Activated T-helper 17 cell treated with anti-CD3 and anti-CD28 coated beads, Interleukin-2, amount 50 U/mL, for 72 hours (primary cell): ENCODE measurements around the gene SDE2. TPM values are rescaled to one million over a fixed set of nuclear protein-coding genes. Genes with fewer than 3 reads are reported as not detected.
"Not testable (repeated sequence)": the region's sequence is repeated elsewhere in the genome, so short reads cannot be mapped to it uniquely, and the experiment has no call there.

ENCODE experiments used
- ATAC-seq: fragments of 150-1000 bp; cut with Tn5 transposase; replicated peaks from 2 replicates; pipeline ENCODE4 v1.10.0; 2021; ENCODE audit warnings: mild to moderate bottlenecking, moderate library complexity
- H3K27ac Mint-ChIP-seq: one replicate; pipeline ENCODE4 v1.8.0; 2022; ENCODE audit warnings: mixed read lengths
- H3K27me3 Mint-ChIP-seq: one replicate; pipeline ENCODE4 v1.8.0; 2022; ENCODE audit warnings: mixed read lengths
- H3K36me3 Mint-ChIP-seq: one replicate; pipeline ENCODE4 v1.8.0; 2022; ENCODE audit warnings: low read depth, mild to moderate bottlenecking, mixed read lengths
- H3K4me1 Mint-ChIP-seq: one replicate; pipeline ENCODE4 v1.8.0; 2022; ENCODE audit warnings: mixed read lengths
- H3K4me3 Mint-ChIP-seq: one replicate; pipeline ENCODE4 v1.8.0; 2022; ENCODE audit warnings: mild to moderate bottlenecking, mixed read lengths
- H3K9me3 Mint-ChIP-seq: one replicate; pipeline ENCODE4 v1.8.0; 2022; ENCODE audit warnings: mixed read lengths
- total RNA-seq, 2 donors: library from RNA; stranded (reverse); gene quantifications; one replicate each; pipeline ENCODE4 v1.2.3, GENCODE V29; 2022

The SDE2 gene
- total RNA-seq, 2 donors from 2014 or later, result 16.1 to 18.0 TPM

DNA sequence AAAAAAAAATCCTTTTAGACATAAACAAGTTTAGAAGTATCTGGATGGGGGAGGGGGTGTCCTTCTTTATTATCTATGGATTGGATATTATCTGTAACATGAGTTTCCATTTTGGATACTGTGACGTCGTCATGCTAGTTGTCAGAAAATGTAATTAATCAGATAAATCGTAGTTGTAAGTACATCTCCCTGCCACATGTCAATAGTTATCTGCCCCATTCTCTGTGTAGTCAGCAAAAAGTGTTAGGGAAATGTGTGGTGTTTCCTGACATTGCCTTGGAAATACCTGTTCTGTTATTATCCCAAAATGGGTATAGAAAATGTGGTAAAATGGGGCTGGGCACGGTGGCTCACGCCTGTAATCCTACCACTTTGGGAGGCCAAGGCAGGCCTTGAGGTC is 24.6 kb upstream of the SDE2 start:
- no peak overlapping the region for H3K4me3 Mint-ChIP-seq
- ATAC-seq, result no peak

GRCh38 chr1:226021801-226022200 is 22.7 kb upstream of the SDE2 start:
- H3K27me3 Mint-ChIP-seq, result peaks cover 5% of the 10 kb centered on the region

More for the DNA sequence above, 24.6 kb upstream of the SDE2 start:
- Mint-ChIP-seq H3K9me3 (no peaks in the 10 kb centered on the region), H3K4me1 (no peaks in the 10 kb centered on the region), H3K27me3 (peaks cover 5% of the 10 kb centered on the region), H3K36me3 (no peaks in the 10 kb centered on the region), H3K27ac (no peak overlapping the region)

GRCh38 chr1:226021401-226021800 is 22.3 kb upstream of the SDE2 start:
- Mint-ChIP-seq H3K4me1 (no peaks in the 10 kb centered on the region), H3K9me3 (no peaks in the 10 kb centered on the region), H3K36me3 (no peaks in the 10 kb centered on the region), H3K27ac (no peak overlapping the region), H3K27me3 (peaks cover 5% of the 10 kb centered on the region), H3K4me3 (no peak overlapping the region)
- ATAC-seq, result no peak

More at GRCh38 chr1:226021801-226022200, 22.7 kb upstream of the SDE2 start:
- Mint-ChIP-seq H3K36me3 (no peaks in the 10 kb centered on the region), H3K9me3 (no peaks in the 10 kb centered on the region), H3K4me1 (no peaks in the 10 kb centered on the region), H3K27ac (no peak overlapping the region), H3K4me3 (no peak overlapping the region)
- no peak for ATAC-seq

- Mint-ChIP-seq H3K9me3 (no peaks in the 10 kb centered on the region), H3K27ac (no peak overlapping the region), H3K36me3 (no peaks in the 10 kb centered on the region), H3K4me1 (no peaks in the 10 kb centered on the region), H3K4me3 (no peak overlapping the region), H3K27me3 (peaks cover 5% of the 10 kb centered on the region)
- no peak for ATAC-seq
These were observed 20.4 kb upstream of the SDE2 start for GRCh38 chr1:226019572-226019971.

- Mint-ChIP-seq H3K4me3 (no peak overlapping the region), H3K27ac (no peak overlapping the region)
These were observed 17.9 kb upstream of the SDE2 start for GRCh38 chr1:226017070-226017469.

DNA sequence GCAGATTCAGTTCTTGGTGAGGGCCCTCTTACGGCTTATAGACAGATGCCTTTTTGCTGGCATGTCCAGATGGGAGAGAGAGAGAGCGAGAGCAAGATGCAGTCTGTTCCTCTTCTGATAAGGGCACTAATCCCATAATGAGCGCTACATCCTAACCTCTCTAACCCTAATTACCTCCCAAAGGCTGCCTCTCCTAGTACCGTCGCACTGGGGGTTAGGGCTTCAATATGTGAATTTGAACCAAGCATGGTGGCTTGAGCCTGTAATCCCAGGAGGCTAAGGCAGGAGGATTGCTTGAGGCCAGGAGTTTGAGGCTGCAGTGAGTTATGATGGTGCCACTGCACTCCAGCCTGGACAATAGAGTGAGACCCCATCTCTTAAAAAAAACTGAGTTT is 10.5 kb upstream of the SDE2 start:
- Mint-ChIP-seq H3K4me1 (no peaks in the 10 kb centered on the region), H3K9me3 (no peaks in the 10 kb centered on the region), H3K27me3 (no peaks in the 10 kb centered on the region), H3K27ac (no peak overlapping the region), H3K36me3 (no peaks in the 10 kb centered on the region), H3K4me3 (no peak overlapping the region)
- no peak for ATAC-seq

More at GRCh38 chr1:226017070-226017469, 17.9 kb upstream of the SDE2 start:
- Mint-ChIP-seq H3K36me3 (no peaks in the 10 kb centered on the region), H3K9me3 (no peaks in the 10 kb centered on the region), H3K4me1 (no peaks in the 10 kb centered on the region), H3K27me3 (peaks cover 4% of the 10 kb centered on the region)
- ATAC-seq, result no peak

DNA sequence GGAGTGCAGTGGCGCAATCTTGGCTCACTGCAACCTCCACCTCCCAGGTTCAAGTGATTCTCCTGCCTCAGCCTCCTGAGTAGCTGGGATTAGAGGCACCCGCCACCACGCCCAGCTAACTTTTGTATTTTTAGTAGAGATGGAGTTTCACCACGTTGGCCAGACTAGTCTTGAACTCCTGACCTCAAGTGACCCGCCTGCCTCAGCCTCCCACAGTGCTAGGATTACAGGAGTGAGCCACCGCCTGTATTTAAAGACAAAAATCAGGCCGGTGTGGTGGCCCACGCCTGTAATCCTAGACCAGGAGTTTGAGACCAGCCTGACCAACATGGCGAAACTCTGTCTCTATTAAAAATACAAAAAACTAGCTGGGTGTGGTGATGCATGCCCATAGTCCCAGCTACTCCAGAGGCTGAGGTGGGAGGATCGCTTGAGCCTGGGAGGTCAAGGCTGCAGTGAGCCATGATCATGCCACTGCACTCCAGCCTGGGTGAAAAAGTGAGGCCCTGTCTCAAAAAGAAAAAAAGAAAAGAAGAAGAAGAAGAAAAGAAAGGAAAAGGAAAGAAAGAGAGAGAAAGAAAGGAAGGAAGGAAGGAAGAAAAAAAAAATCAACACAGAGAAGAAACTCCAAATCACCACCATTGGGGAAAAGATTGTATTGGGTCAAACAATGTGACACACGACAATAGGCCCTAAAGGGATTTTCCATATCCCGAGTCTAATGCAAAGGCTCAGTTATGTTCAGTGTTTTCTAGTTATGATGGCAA is 8.2 kb upstream of the SDE2 start:
- not testable (repeated sequence) for H3K27me3 Mint-ChIP-seq, H3K27ac Mint-ChIP-seq, H3K4me1 Mint-ChIP-seq, H3K9me3 Mint-ChIP-seq, ATAC-seq, H3K36me3 Mint-ChIP-seq, H3K4me3 Mint-ChIP-seq

DNA sequence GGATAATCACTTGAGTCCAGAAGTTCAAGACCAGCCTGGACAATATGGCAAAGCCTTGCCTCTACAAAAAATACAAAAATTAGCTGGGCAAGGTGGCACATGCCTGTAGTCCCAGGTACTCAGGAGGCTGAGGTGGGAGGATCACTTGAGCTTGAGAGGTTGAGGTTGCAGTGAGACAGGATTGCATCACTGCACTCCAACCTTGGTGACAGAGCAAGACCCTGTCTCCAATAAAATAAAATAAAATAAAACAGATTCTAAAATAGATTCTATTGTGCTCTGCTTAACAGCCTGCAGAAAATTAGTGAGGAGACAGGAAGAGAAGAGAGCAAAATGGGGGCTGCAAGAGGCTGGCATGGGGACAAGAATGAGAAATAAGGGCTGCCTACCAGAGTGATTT is 7.5 kb upstream of the SDE2 start:
- ATAC-seq, result no peak
- H3K27me3 Mint-ChIP-seq, result no peaks in the 10 kb centered on the region
- H3K36me3 Mint-ChIP-seq, result no peaks in the 10 kb centered on the region
- no peak overlapping the region for H3K4me3 Mint-ChIP-seq
- H3K9me3 Mint-ChIP-seq, result no peaks in the 10 kb centered on the region
- H3K27ac Mint-ChIP-seq, result no peak overlapping the region
- H3K4me1 Mint-ChIP-seq, result peaks cover 16% of the 10 kb centered on the region

GRCh38 chr1:226004396-226004795 is 5.3 kb upstream of the SDE2 start:
- no peaks in the 10 kb centered on the region for H3K27me3 Mint-ChIP-seq
- H3K4me1 Mint-ChIP-seq, result peaks cover 23% of the 10 kb centered on the region
- peaks cover 1% of the 10 kb centered on the region for H3K36me3 Mint-ChIP-seq
- no peak for ATAC-seq
- H3K27ac Mint-ChIP-seq, result no peak overlapping the region
- H3K9me3 Mint-ChIP-seq, result no peaks in the 10 kb centered on the region
- no peak overlapping the region for H3K4me3 Mint-ChIP-seq

DNA sequence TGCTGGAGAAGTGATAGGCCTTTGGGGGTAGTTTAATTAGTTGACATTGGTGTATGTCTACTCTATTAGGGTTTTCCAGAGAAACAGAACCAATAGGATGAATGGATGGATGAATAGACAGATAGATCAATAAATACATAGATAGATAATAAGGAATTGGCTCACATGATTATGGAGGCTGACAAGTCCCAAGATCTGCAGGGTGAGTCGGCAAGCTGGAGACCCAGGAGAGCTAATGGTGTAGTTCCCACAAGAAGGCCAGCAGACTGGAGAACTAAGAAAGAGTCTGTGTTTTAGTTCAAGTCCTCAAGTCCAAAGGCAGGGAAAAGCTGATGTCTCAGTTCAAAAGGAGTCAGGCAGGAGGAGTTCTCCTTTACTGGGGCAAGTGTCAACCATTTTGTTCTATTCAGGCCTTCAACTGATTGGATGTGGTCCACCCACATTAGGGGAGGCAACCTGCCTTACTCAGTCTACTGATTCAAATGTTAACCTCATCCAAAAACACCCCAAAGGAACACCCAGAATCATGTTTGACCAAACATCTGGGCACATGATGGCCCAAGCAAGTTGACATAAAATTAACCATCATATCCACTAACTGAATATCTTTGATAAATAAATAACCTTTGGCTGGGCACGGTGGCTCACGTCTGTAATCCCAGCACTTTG is 4.5 kb upstream of the SDE2 start:
- no peak for ATAC-seq
- Mint-ChIP-seq H3K27me3 (no peaks in the 10 kb centered on the region), H3K4me1 (peaks cover 23% of the 10 kb centered on the region), H3K4me3 (no peak overlapping the region), H3K36me3 (peaks cover 9% of the 10 kb centered on the region), H3K27ac (no peak overlapping the region), H3K9me3 (no peaks in the 10 kb centered on the region)

GRCh38 chr1:226002667-226003501 is 3.7 kb upstream of the SDE2 start:
- ATAC-seq, result no peak
- Mint-ChIP-seq H3K27me3 (no peaks in the 10 kb centered on the region), H3K36me3 (peaks cover 16% of the 10 kb centered on the region), H3K4me1 (peaks cover 23% of the 10 kb centered on the region), H3K4me3 (peak overlapping the region; percentile 68), H3K27ac (peak overlapping the region; percentile 81), H3K9me3 (no peaks in the 10 kb centered on the region)

DNA sequence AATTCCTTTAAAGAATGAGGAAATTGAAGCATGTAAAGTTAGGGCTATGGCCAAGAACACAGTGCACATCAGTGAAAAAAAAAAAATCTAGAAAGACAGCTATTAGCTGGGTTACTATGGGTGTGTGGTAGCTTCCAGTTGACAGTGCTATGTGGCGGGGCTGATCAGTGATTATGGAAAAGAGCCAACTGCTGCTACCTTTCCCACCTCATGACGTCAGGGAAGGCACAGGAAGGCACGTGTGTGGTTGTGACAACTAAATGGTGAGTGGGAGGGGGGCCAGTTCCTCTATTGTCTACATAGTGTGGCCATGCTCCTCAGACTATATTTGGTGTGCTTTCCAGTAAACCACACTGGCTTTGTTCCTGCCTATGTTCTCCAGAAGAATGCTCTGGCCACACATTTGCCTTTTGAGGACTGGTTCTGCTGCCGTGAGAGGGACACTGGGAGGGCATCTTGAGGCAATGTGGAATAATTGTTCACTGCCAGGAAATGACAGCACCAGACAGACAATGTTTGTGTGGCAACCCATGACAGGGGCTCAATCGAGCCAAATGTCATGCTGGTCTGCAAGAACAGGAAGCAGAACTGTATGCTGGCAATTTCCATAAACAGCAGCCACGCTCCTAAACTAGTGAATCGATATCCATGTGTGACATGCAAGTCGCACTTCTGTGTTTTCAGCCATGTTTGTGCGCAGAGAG is 3.0 kb upstream of the SDE2 start:
- H3K4me3 Mint-ChIP-seq, result peak overlapping the region; percentile 68

GRCh38 chr1:226001088-226001487 is 1.9 kb upstream of the SDE2 start:
- Mint-ChIP-seq H3K9me3 (no peaks in the 10 kb centered on the region), H3K27ac (no peak overlapping the region), H3K27me3 (no peaks in the 10 kb centered on the region), H3K4me3 (no peak overlapping the region), H3K36me3 (peaks cover 33% of the 10 kb centered on the region), H3K4me1 (peaks cover 32% of the 10 kb centered on the region)
- no peak for ATAC-seq

More for the DNA sequence above, 3.0 kb upstream of the SDE2 start:
- Mint-ChIP-seq H3K9me3 (no peaks in the 10 kb centered on the region), H3K4me1 (peaks cover 24% of the 10 kb centered on the region), H3K36me3 (peaks cover 24% of the 10 kb centered on the region), H3K27me3 (no peaks in the 10 kb centered on the region), H3K27ac (peak overlapping the region; percentile 81)
- no peak for ATAC-seq

DNA sequence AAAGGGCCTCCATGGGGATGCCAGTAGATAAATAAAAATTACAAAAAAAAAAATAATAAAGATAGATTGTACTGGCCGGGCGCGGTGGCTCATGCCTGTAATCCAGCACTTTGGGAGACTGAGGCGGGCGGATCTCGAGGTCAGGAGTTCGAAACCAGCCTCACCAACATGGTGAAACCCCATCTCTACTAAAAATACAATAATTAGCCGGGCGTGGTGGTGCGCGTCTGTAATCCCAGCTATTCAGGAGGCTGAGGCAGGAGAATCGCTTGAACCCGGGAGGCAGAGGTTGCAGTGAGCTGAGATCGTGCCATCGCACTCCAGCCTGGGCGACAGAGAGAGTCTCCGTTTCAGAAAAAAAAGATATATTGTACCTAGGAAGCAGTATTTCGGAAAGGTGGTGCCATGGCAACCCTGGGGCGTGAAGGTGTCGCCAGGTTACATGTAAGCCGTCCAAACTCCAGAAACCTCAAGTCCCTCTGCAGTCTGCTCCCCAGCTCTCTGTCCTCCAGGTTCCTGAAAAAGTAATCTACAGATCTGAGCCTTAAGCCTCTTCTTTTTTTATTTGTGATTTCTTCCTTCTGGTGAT is 1.4 kb upstream of the SDE2 start:
- H3K36me3 Mint-ChIP-seq, result peaks cover 37% of the 10 kb centered on the region
- H3K4me1 Mint-ChIP-seq, result peaks cover 37% of the 10 kb centered on the region
- peak overlapping the region; percentile 94 for H3K4me3 Mint-ChIP-seq
- not testable (repeated sequence) for ATAC-seq, H3K9me3 Mint-ChIP-seq, H3K27me3 Mint-ChIP-seq
- H3K27ac Mint-ChIP-seq, result peak overlapping the region; percentile 98
